LNCAP (cell line): ENCODE results near the gene ZCCHC10.

ENCODE experiments used
- CTCF ChIP-seq: fragments of 450-650 bp; IDR thresholded peaks from 2 replicates; pipeline ENCODE4 v1.5.1; 2017; ENCODE audit warnings: mild to moderate bottlenecking

Gene ZCCHC10

GRCh38 chr5:133059621-133060020, 33.3 kb upstream of the ZCCHC10 start:
- TF ChIP-seq CTCF, result no peak

- TF ChIP-seq CTCF, result no peak
Measured at GRCh38 chr5:133056891-133057290, 30.5 kb upstream of the ZCCHC10 start.

DNA sequence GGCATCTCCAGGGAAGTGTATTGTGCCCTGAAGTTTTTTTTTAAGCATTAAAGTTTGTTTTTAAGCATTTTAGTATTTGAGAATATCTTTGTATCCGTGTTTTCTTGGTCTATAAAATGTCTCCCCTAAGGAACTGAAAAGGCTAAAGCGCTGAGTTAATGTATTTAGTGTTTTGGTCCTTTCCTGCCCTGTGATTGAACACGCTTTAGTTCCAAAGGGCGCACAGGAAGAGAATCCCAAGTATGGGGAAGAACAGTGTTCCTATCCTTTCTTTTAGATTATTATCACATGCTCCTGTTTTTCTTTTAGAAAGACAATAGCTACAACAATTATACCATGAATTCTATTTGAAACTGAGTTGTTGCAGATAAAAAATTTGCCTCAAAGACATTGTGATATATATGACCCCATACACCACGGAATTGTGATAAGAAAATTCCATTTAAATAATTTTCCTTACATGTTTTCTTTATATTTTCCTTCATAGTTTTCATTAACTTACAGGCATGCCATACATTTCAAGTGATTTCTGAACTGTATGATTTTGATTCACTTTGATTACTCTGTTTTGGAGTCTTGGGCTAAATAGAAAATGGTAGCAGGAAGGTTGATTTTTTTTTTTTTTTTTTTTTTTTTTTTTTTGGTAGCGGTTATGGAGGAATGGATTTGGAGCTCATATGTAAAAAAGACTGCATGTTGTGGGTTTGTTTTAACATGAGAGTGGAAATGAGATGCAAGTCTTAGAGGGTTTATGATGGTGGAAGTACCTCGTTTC, 28.5 kb upstream of the ZCCHC10 start:
- TF ChIP-seq CTCF, result no peak

GRCh38 chr5:133053448-133053847, 27.1 kb upstream of the ZCCHC10 start:
- TF ChIP-seq CTCF, result no peak

GRCh38 chr5:133052317-133053175, 26.2 kb upstream of the ZCCHC10 start:
- TF ChIP-seq CTCF, result no peak

DNA sequence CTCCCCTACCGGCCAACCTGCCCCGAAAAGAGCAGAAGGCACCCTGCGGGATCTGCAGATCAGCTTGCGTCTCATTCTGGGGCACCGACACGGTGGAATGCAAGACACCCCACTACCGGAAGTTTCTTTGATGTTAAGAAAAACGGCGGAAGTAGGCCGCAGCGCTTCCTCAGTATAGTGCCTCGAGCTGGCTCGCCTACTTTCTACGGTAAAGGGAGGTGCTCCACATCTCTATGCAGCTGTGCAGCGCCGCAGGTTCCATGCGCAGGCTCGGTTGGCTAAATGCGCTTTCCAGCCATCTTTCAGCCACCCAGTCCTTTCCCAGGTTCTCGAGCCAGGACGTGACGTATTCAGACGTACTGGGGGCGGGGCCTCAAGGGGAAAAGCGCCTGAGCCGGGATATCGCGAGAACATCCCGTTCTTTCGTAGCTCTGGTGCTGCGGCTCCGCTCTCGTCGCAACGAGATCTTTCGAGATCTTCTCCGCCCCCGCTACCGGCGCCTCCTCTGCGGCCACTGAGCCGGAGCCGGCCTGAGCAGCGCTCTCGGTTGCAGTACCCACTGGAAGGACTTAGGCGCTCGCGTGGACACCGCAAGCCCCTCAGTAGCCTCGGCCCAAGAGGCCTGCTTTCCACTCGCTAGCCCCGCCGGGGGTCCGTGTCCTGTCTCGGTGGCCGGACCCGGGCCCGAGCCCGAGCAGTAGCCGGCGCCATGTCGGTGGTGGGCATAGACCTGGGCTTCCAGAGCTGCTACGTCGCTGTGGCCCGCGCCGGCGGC, 25.4 kb upstream of the ZCCHC10 start, which contains the start of gene HSPA4:
TSS of gene HSPA4 (plus strand) at position 472 of the 775 bp plus-strand sequence. CDS start at position 710, 238 bp downstream.
- no peak for TF ChIP-seq CTCF

GRCh38 chr5:133051061-133051541, 24.8 kb upstream of the ZCCHC10 start:
- no peak for TF ChIP-seq CTCF
